Naive thymus-derived CD4-positive, alpha-beta T cell (primary cell): ENCODE results near the gene RPL39L. TPM values are rescaled to one million over a fixed set of nuclear protein-coding genes. Genes with fewer than 3 reads are reported as not detected.
"Not testable (repeated sequence)": the region's sequence is repeated elsewhere in the genome, so short reads cannot be mapped to it uniquely, and the experiment has no call there.

Source experiments
- ATAC-seq: fragments of 150-1000 bp; cut with Tn5 transposase; 2 replicates; pipeline ENCODE4 v1.10.0; 2021; ENCODE audit warnings: mild to moderate bottlenecking, moderate library complexity
- CTCF ChIA-PET: fragments of 350-600 bp; sonication (Branson Sonifier 250); formaldehyde crosslinking; loops from one replicate; lab custom pipeline; 2021; ENCODE audit warnings: antibody characterized with exemption; lab: Charles Lee
- POLR2A ChIA-PET: fragments of 350-600 bp; sonication (Branson Sonifier 250); formaldehyde crosslinking; loops from one replicate; lab custom pipeline; 2021; ENCODE audit warnings: antibody characterized with exemption, inconsistent platforms; lab: Charles Lee
- DNase-seq, 9 donors: peaks; one replicate each; pipeline versions ENCODE4 v3.0.0 to v3.0.0-alpha.2; 2020 to 2022; ENCODE audit warnings: mixed read lengths in 1 of 9
- H3K27ac ChIP-seq: one replicate; pipeline ENCODE4 v1.7.0; 2013; ENCODE audit warnings: mild to moderate bottlenecking, low read depth, low read length, moderate library complexity
- H3K27me3 ChIP-seq, 2 donors: one replicate each; pipeline ENCODE4 v1.7.0; 2013; ENCODE audit warnings: low read length in 2 of 2, mild to moderate bottlenecking in 2 of 2, moderate library complexity in 2 of 2; ENCODE audit not compliant: control insufficient read depth in 2 of 2, insufficient read depth in 2 of 2
- H3K36me3 ChIP-seq, 3 experiments: 1 replicate in 2 of 3; 2 replicates in 1 of 3; pipeline ENCODE4 v1.7.0; 2013; ENCODE audit warnings: low read length in 3 of 3, mild to moderate bottlenecking in 3 of 3, moderate library complexity in 1 of 3; ENCODE audit not compliant: insufficient read depth in 3 of 3, control insufficient read depth in 2 of 3
- H3K4me1 ChIP-seq, 2 donors: one replicate each; pipeline ENCODE4 v1.7.0; 2013; ENCODE audit warnings: low read length in 2 of 2, mild to moderate bottlenecking in 2 of 2, moderate library complexity in 1 of 2; ENCODE audit not compliant: control insufficient read depth in 2 of 2, insufficient read depth in 2 of 2
- H3K4me3 ChIP-seq: 2 replicates; pipeline ENCODE4 v1.7.0; 2013; ENCODE audit warnings: mild to moderate bottlenecking, low read length
- H3K9me3 ChIP-seq, 3 experiments: 1 replicate in 2 of 3; 2 replicates in 1 of 3; pipeline ENCODE4 v1.7.0; 2013; ENCODE audit warnings: low read length in 3 of 3; ENCODE audit not compliant: control insufficient read depth in 2 of 3
- H3K27ac Mint-ChIP-seq, 9 donors: one replicate each; pipeline ENCODE4 v1.8.0; 2020 to 2022; ENCODE audit warnings: mixed read lengths in 9 of 9, mild to moderate bottlenecking in 8 of 9, moderate library complexity in 5 of 9, inconsistent platforms in 2 of 9
- H3K27me3 Mint-ChIP-seq, 5 donors: one replicate each; pipeline ENCODE4 v1.8.0; 2021 to 2022; ENCODE audit warnings: mixed read lengths in 5 of 5, mild to moderate bottlenecking in 1 of 5
- H3K36me3 Mint-ChIP-seq, 5 donors: one replicate each; pipeline ENCODE4 v1.8.0; 2020 to 2022; ENCODE audit warnings: mixed read lengths in 5 of 5, mild to moderate bottlenecking in 3 of 5, inconsistent platforms in 1 of 5
- H3K4me1 Mint-ChIP-seq, 7 donors: one replicate each; pipeline ENCODE4 v1.8.0; 2020 to 2022; ENCODE audit warnings: mixed read lengths in 7 of 7, mild to moderate bottlenecking in 3 of 7, inconsistent platforms in 1 of 7
- H3K4me3 Mint-ChIP-seq, 10 donors: one replicate each; pipeline ENCODE4 v1.8.0; 2020 to 2022; ENCODE audit warnings: mild to moderate bottlenecking in 10 of 10, mixed read lengths in 10 of 10, moderate library complexity in 6 of 10, inconsistent platforms in 2 of 10
- H3K9me3 Mint-ChIP-seq, 11 donors: one replicate each; pipeline ENCODE4 v1.8.0; 2020 to 2022; ENCODE audit warnings: mixed read lengths in 11 of 11, mild to moderate bottlenecking in 4 of 11, inconsistent platforms in 1 of 11, moderate library complexity in 1 of 11
- intact Hi-C, 2 donors: fragments of 100-400 bp; cut with micrococcal nuclease; formaldehyde crosslinking; loops; one replicate each; pipeline ENCODE4 v1.15.1; 2023
- polyA plus RNA-seq, 2 donors: library from polyadenylated mRNA; unstranded; fragments of 300-500 nt; fragmentation: Illumina TruSeq; gene quantifications; one replicate each; pipeline ENCODE4 v1.2.3, GENCODE V29; 2021
- total RNA-seq, 6 experiments: library from RNA in 5 of 6; stranded (reverse) in 5 of 6; gene quantifications; 1 replicate in 5 of 6; 2 replicates in 1 of 6; pipeline ENCODE4 v1.2.3 and lab custom pipeline; 2021 to 2026

RPL39L gene
- total and polyA plus RNA-seq, 7 experiments from 2014 or later: 0.81 to 14.0 (median 3.5) TPM; not detected in 1

GRCh38 chr3:187183210-187183862 lies 44.0 kb upstream of the RPL39L start:
- no peaks in the 10 kb centered on the region for H3K36me3 ChIP-seq
- H3K9me3 ChIP-seq: no peaks in the 10 kb centered on the region
- Mint-ChIP-seq H3K4me3 (no peak overlapping the region), H3K4me1 (peaks cover 0 to 9% (median 0%) of the 10 kb centered on the region in 7 donors), H3K27ac (no peak overlapping the region), H3K36me3 (peaks cover 0 to 7% (median 0%) of the 10 kb centered on the region in 5 donors), H3K9me3 (peaks cover 0 to 9% (median 2%) of the 10 kb centered on the region in 11 donors), H3K27me3 (peaks cover 0 to 27% (median 9%) of the 10 kb centered on the region in 5 donors)
- CTCF ChIA-PET: no interaction called here
- H3K27ac ChIP-seq: no peak overlapping the region
- POLR2A ChIA-PET: no interaction called here
- no peaks in the 10 kb centered on the region for H3K27me3 ChIP-seq
- intact Hi-C loops: no loop called here
- ATAC-seq (no peak), DNase-seq (no peak)
- no peak overlapping the region for H3K4me3 ChIP-seq
- no peaks in the 10 kb centered on the region for H3K4me1 ChIP-seq

- DNase-seq (no peak), ATAC-seq (no peak)
- peaks cover 0 to 9% (median 0%) of the 10 kb centered on the region in 7 donors for H3K4me1 Mint-ChIP-seq
- H3K27ac ChIP-seq: no peak overlapping the region
- H3K36me3 ChIP-seq: no peaks in the 10 kb centered on the region
- H3K27me3 ChIP-seq: no peaks in the 10 kb centered on the region
- POLR2A ChIA-PET: no interaction called here
- H3K4me3 Mint-ChIP-seq: no peak overlapping the region
- H3K4me1 ChIP-seq: no peaks in the 10 kb centered on the region
- no peak overlapping the region for H3K4me3 ChIP-seq
- H3K27me3 Mint-ChIP-seq: peaks cover 0 to 18% (median 4%) of the 10 kb centered on the region in 5 donors
- intact Hi-C loops: no loop called here
- CTCF ChIA-PET: interaction anchor here (0.6 kb wide), 1 partner anchor 472 kb away, joined by 3 read pairs; no protein-coding TSS in a partner anchor
- no peak overlapping the region for H3K27ac Mint-ChIP-seq
- H3K9me3 Mint-ChIP-seq: no peaks in the 10 kb centered on the region
- H3K9me3 ChIP-seq: no peaks in the 10 kb centered on the region
- H3K36me3 Mint-ChIP-seq: peaks cover 0 to 1% (median 0%) of the 10 kb centered on the region in 5 donors
Observed at GRCh38 chr3:187181454-187182170, 42.3 kb upstream of the RPL39L start.

- H3K4me3 ChIP-seq: no peak overlapping the region
- Mint-ChIP-seq H3K36me3 (no peaks in the 10 kb centered on the region), H3K27me3 (peaks cover 0 to 14% (median 0%) of the 10 kb centered on the region in 5 donors), H3K4me1 (peaks cover 7 to 22% (median 12%) of the 10 kb centered on the region in 7 donors), H3K4me3 (no peak overlapping the region), H3K9me3 (no peaks in the 10 kb centered on the region), H3K27ac (no peak overlapping the region)
- H3K9me3 ChIP-seq: no peaks in the 10 kb centered on the region
- CTCF ChIA-PET: no interaction called here
- DNase-seq (no peak), ATAC-seq (no peak)
- H3K36me3 ChIP-seq: no peaks in the 10 kb centered on the region
- H3K27ac ChIP-seq: no peak overlapping the region
- H3K27me3 ChIP-seq: no peaks in the 10 kb centered on the region
- intact Hi-C loops: no loop called here
- POLR2A ChIA-PET: no interaction called here
- peaks cover 0 to 12% of the 10 kb centered on the region in 2 donors for H3K4me1 ChIP-seq
Observed at GRCh38 chr3:187172929-187173328, 33.6 kb upstream of the RPL39L start.

DNA sequence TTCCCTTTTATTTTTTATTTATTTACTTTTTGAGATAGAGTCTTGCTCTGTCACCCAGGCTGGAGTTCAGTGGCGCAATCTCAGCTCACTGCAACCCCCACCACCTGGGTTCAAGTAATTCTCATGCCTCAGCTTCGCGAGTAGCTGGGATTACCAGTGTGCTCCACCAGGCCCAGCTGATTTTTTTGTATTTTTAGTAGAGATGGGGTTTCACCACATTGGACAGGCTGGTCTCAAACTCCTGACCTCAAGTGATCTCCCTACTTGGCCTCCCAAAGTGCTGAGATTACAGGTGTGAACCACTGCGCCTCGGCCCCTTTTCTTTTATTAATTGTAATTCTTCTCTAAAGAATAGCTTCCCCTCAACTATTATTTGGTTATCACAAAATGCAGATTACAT lies 31.6 kb upstream of the RPL39L start:
- H3K36me3 Mint-ChIP-seq, H3K27me3 ChIP-seq, H3K9me3 ChIP-seq, H3K9me3 Mint-ChIP-seq, ATAC-seq, H3K36me3 ChIP-seq, H3K4me3 Mint-ChIP-seq, H3K27ac Mint-ChIP-seq, POLR2A ChIA-PET, H3K27ac ChIP-seq, intact Hi-C loops, DNase-seq, H3K4me3 ChIP-seq: not testable (repeated sequence)
- Mint-ChIP-seq H3K27me3 (peaks cover 0 to 21% (median 0%) of the 10 kb centered on the region in 5 donors), H3K4me1 (peaks cover 7 to 22% (median 12%) of the 10 kb centered on the region in 7 donors)
- CTCF ChIA-PET: interaction anchor here (1.0 kb wide), 1 partner anchor 58 kb away, joined by 3 read pairs; no protein-coding TSS in a partner anchor
- peaks cover 0 to 12% of the 10 kb centered on the region in 2 donors for H3K4me1 ChIP-seq

GRCh38 chr3:187169231-187169960 lies 30.1 kb upstream of the RPL39L start:
- peaks cover 0 to 23% (median 0%) of the 10 kb centered on the region in 5 donors for H3K27me3 Mint-ChIP-seq
- POLR2A ChIA-PET: no interaction called here
- no peaks in the 10 kb centered on the region for H3K9me3 ChIP-seq
- H3K4me3 ChIP-seq: no peak overlapping the region
- H3K4me3 Mint-ChIP-seq: no peak overlapping the region
- no peaks in the 10 kb centered on the region for H3K36me3 Mint-ChIP-seq
- H3K27ac Mint-ChIP-seq: peak overlapping the region in 5 of 9 donors; percentile 0 to 35 (median 6)
- no peaks in the 10 kb centered on the region for H3K9me3 Mint-ChIP-seq
- peaks cover 7 to 27% (median 15%) of the 10 kb centered on the region in 7 donors for H3K4me1 Mint-ChIP-seq
- peaks cover 0 to 12% of the 10 kb centered on the region in 2 donors for H3K4me1 ChIP-seq
- H3K36me3 ChIP-seq: no peaks in the 10 kb centered on the region
- H3K27ac ChIP-seq: no peak overlapping the region
- CTCF ChIA-PET: interaction anchor here (0.6 to 1.0 kb wide), 3 partner anchors 20 to 1934 kb away, joined by 3 to 4 read pairs (median 4); no protein-coding TSS in a partner anchor
- no peaks in the 10 kb centered on the region for H3K27me3 ChIP-seq
- intact Hi-C loops: no loop called here
- DNase-seq (no peak), ATAC-seq (no peak)

DNA sequence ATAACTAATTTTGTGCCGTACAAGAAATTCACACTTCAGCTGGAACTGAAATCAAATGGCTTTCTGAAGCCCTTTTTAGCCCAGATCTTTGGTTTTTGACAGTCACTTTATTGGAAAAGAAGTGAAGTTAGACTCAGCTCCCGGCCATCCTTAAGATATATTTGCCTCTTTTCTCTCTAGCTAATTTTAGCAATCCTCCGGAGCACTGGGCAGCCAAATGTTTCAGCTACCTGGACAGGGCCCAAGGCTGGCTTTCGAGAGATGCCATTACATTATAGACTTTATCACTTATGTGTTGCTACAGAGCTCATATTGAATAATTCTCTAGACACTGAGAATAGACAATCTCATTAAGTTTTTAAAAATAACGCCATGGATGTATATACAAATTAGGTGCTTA lies 28.5 kb upstream of the RPL39L start:
- Mint-ChIP-seq H3K9me3 (no peaks in the 10 kb centered on the region), H3K4me1 (peaks cover 5 to 27% (median 15%) of the 10 kb centered on the region in 7 donors), H3K4me3 (no peak overlapping the region), H3K27ac (no peak overlapping the region), H3K36me3 (peaks cover 0 to 3% (median 0%) of the 10 kb centered on the region in 5 donors), H3K27me3 (peaks cover 0 to 24% (median 0%) of the 10 kb centered on the region in 5 donors)
- ATAC-seq (no peak), DNase-seq (no peak)
- Histone ChIP-seq H3K9me3 (no peaks in the 10 kb centered on the region), H3K36me3 (no peaks in the 10 kb centered on the region), H3K4me1 (peaks cover 0 to 12% of the 10 kb centered on the region in 2 donors), H3K27me3 (no peaks in the 10 kb centered on the region), H3K27ac (no peak overlapping the region), H3K4me3 (no peak overlapping the region)
- ChIA-PET CTCF (interaction anchor here (1.0 to 1.4 kb wide), 3 partner anchors 8 to 318 kb away, joined by 3 to 8 read pairs (median 3); no protein-coding TSS in a partner anchor), POLR2A (no interaction called here)
- intact Hi-C loops: no loop called here
